Measurements from ENCODE around the gene KCNIP4. TPM values are rescaled to one million over a fixed set of nuclear protein-coding genes. Genes with fewer than 3 reads are reported as not detected.
A peak's percentile ranks its signal among the peaks of the same experiment; 100 is the strongest.

The KCNIP4 gene
- total RNA-seq, 4 donors from 2014 or later = not detected

- WGBS, 2 donors = 96% methylated on average over 3 of the region's 3 CpGs; no CpG with 5 or more reads in 1 of the 2 donors
- H3K4me3 ChIP-seq = no peak overlapping the region
- no peak for DNase-seq (ENCODE audit: low spot score in 2 of 2)
- TF ChIP-seq, protein P1, sequence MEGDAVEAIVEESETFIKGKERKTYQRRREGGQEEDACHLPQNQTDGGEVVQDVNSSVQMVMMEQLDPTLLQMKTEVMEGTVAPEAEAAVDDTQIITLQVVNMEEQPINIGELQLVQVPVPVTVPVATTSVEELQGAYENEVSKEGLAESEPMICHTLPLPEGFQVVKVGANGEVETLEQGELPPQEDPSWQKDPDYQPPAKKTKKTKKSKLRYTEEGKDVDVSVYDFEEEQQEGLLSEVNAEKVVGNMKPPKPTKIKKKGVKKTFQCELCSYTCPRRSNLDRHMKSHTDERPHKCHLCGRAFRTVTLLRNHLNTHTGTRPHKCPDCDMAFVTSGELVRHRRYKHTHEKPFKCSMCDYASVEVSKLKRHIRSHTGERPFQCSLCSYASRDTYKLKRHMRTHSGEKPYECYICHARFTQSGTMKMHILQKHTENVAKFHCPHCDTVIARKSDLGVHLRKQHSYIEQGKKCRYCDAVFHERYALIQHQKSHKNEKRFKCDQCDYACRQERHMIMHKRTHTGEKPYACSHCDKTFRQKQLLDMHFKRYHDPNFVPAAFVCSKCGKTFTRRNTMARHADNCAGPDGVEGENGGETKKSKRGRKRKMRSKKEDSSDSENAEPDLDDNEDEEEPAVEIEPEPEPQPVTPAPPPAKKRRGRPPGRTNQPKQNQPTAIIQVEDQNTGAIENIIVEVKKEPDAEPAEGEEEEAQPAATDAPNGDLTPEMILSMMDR (IDR thresholded peaks at IDR 0.05) = no peak
- no peak for TF ChIP-seq POLR2A (IDR thresholded peaks at IDR 0.05)
- TF ChIP-seq EP300 (IDR thresholded peaks at IDR 0.05) = no peak
- H3K27me3 ChIP-seq = no peaks in the 10 kb centered on the region
- H3K36me3 ChIP-seq = no peaks in the 10 kb centered on the region
- no peaks in the 10 kb centered on the region for H3K4me1 ChIP-seq
- H3K27ac ChIP-seq = no peak overlapping the region
- H3K9me3 ChIP-seq = no peaks in the 10 kb centered on the region
Measured at GRCh38 chr4:21775703-21776102, 172.9 kb downstream of the KCNIP4 start.

DNA sequence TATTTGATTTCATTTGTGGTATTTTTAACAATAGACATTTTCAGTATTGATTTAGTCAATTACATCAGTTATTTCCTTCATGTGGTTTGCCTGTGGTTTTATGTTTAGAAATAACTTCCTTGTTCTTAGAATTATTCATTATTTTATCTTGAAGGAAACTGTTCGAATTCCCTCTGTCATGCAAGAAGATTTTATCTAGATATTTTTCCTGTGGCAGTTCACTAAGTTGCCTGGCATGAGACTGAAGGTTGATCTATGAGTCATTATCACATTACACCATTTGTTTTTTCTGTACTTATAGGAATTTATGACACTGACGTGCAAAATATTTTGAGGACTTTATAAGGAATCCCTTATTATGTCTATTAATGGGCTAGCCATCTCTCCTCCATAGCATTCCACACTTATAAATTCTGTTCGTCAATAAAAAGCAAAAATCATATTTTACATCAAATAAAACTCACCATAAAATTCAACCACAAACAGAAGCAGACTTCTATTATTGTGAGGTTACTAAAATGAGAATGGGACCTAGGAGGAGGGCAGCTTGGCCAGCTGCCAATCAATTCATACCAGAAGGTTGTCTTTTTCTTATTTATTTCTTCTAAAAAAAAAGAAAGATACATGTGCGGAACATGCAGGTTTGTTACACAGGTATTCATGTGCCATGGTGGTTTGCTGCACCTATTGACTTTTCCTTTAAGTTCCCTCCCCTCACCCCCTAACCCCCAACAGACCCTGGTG, 179.0 kb downstream of the KCNIP4 start:
- no peaks in the 10 kb centered on the region for H3K27me3 ChIP-seq
- H3K4me1 ChIP-seq = no peaks in the 10 kb centered on the region
- no peak for DNase-seq (ENCODE audit: low spot score in 2 of 2)
- H3K9me3 ChIP-seq = no peaks in the 10 kb centered on the region
- TF ChIP-seq POLR2A (IDR thresholded peaks at IDR 0.05) (no peak), EP300 (IDR thresholded peaks at IDR 0.05) (no peak)
- TF ChIP-seq, protein P1 (IDR thresholded peaks at IDR 0.05) = no peak
- WGBS, 2 donors = 48 to 58% methylated on average over 4 of the region's 4 CpGs
- no peak overlapping the region for H3K27ac ChIP-seq
- H3K4me3 ChIP-seq = no peak overlapping the region
- H3K36me3 ChIP-seq = no peaks in the 10 kb centered on the region

- no peaks in the 10 kb centered on the region for H3K4me1 ChIP-seq
- 29 to 36% methylated on average over 6 of the region's 6 CpGs for WGBS, 2 donors
- H3K27ac ChIP-seq = no peak overlapping the region
- no peaks in the 10 kb centered on the region for H3K9me3 ChIP-seq
- no peaks in the 10 kb centered on the region for H3K36me3 ChIP-seq
- TF ChIP-seq, protein P1 (IDR thresholded peaks at IDR 0.05) = peak; percentile 40 to 67 (median 55)
- TF ChIP-seq EP300 (IDR thresholded peaks at IDR 0.05) = no peak
- no peak overlapping the region for H3K4me3 ChIP-seq
- no peaks in the 10 kb centered on the region for H3K27me3 ChIP-seq
- no peak for DNase-seq (ENCODE audit: low spot score in 2 of 2)
Measured at GRCh38 chr4:21768349-21769310, 179.9 kb downstream of the KCNIP4 start.

GRCh38 chr4:21765810-21766407, 182.7 kb downstream of the KCNIP4 start:
- no peak overlapping the region for H3K27ac ChIP-seq
- no peak for TF ChIP-seq EP300 (IDR thresholded peaks at IDR 0.05)
- TF ChIP-seq, protein P1 (IDR thresholded peaks at IDR 0.05) = peak; percentile 39 to 80 (median 66)
- no peaks in the 10 kb centered on the region for H3K27me3 ChIP-seq
- H3K4me1 ChIP-seq = no peaks in the 10 kb centered on the region
- peak in 1 of 2 donors; percentile 32 for DNase-seq (ENCODE audit: low spot score in 2 of 2)
- H3K4me3 ChIP-seq = no peak overlapping the region
- 35 to 36% methylated on average over 8 of the region's 8 CpGs for WGBS, 2 donors
- H3K9me3 ChIP-seq = no peaks in the 10 kb centered on the region
- no peaks in the 10 kb centered on the region for H3K36me3 ChIP-seq

All from tibial nerve (tissue), 4 donors.